Prostate gland (tissue), 2 donors: ENCODE measurements around the gene LRIG2. TPM values are rescaled to one million over a fixed set of nuclear protein-coding genes. Genes with fewer than 3 reads are reported as not detected.

ENCODE experiments used
- DNase-seq: peaks from one replicate; pipeline ENCODE4 v3.0.0-alpha.2; 2019; ENCODE audit warnings: low spot score
- H3K27ac ChIP-seq, 2 donors: fragments of 200-600 bp; sonication (generic); 2 replicates each; pipeline ENCODE4 v1.5.1; 2017 to 2019
- H3K27me3 ChIP-seq: fragments of 200-600 bp; sonication (generic); replicated peaks from 2 replicates; pipeline ENCODE4 v1.5.1; 2019; ENCODE audit not compliant: insufficient read depth
- H3K36me3 ChIP-seq, 2 donors: fragments of 200-600 bp; sonication (generic); 1 replicate in 1 of 2; 2 replicates in 1 of 2; pipeline versions ENCODE4 v1.5.1 to v1.8.1; 2017 to 2019
- H3K4me1 ChIP-seq: fragments of 200-600 bp; sonication (generic); replicated peaks from 2 replicates; pipeline ENCODE4 v1.5.1; 2019
- H3K4me3 ChIP-seq, 2 donors: fragments of 200-600 bp; sonication (generic); 2 replicates each; pipeline ENCODE4 v1.5.1; 2017 to 2019
- H3K9me3 ChIP-seq: fragments of 200-600 bp; sonication (generic); 2 replicates; pipeline ENCODE4 v1.5.1; 2017
- POLR2A ChIP-seq: fragments of 450-650 bp; IDR thresholded peaks from one replicate; pipeline ENCODE4 v1.6.1; 2016; ENCODE audit warnings: antibody characterized with exemption, mild to moderate bottlenecking
- POLR2AphosphoS5 ChIP-seq: sonication (generic); formaldehyde crosslinking; IDR thresholded peaks from one replicate; pipeline ENCODE4 v1.6.1; 2017; ENCODE audit warnings: antibody characterized with exemption
- WGBS: methylation state at CpG from one replicate; pipeline ENCODE4 v1.1.5; 2018; 5-methylcytosine and 5-hydroxymethylcytosine counted together
- intact Hi-C: fragments of 100-400 bp; cut with DNase I; formaldehyde crosslinking; loops from one replicate; pipeline ENCODE4 v1.14.2; 2022
- total RNA-seq, 2 donors: library from RNA; depleted of rRNA; stranded (reverse); fragments of >200 nt; gene quantifications; one replicate each; pipeline ENCODE4 v1.1.0, GENCODE V29; 2016
- TF ChIP-seq, protein P1 (sequence below), 4 experiments: fragments of 200-600 bp in 2 of 4; fragments of 450-650 bp in 2 of 4; sonication (generic) in 2 of 4; IDR thresholded peaks; 1 replicate in 3 of 4; 2 replicates in 1 of 4; pipeline ENCODE4 v1.5.1; 2016 to 2019; ENCODE audit warnings: antibody characterized with exemption in 4 of 4, mild to moderate bottlenecking in 2 of 4, moderate library complexity in 2 of 4

Gene LRIG2
- total RNA-seq, 2 donors from 2014 or later: 20.8 to 26.6 TPM

GRCh38 chr1:113135460-113135859 lies 62.5 kb downstream of the LRIG2 start:
- H3K4me3 ChIP-seq: no peak overlapping the region
- H3K4me1 ChIP-seq: no peaks in the 10 kb centered on the region
- intact Hi-C loops: no loop called here
- no peak for DNase-seq
- no peaks in the 10 kb centered on the region for H3K36me3 ChIP-seq
- WGBS: 61% methylated on average over 1 of the region's 1 CpG
- no peak overlapping the region for H3K27ac ChIP-seq
- no peaks in the 10 kb centered on the region for H3K9me3 ChIP-seq
- TF ChIP-seq POLR2AphosphoS5: no peak
- TF ChIP-seq, protein P1, sequence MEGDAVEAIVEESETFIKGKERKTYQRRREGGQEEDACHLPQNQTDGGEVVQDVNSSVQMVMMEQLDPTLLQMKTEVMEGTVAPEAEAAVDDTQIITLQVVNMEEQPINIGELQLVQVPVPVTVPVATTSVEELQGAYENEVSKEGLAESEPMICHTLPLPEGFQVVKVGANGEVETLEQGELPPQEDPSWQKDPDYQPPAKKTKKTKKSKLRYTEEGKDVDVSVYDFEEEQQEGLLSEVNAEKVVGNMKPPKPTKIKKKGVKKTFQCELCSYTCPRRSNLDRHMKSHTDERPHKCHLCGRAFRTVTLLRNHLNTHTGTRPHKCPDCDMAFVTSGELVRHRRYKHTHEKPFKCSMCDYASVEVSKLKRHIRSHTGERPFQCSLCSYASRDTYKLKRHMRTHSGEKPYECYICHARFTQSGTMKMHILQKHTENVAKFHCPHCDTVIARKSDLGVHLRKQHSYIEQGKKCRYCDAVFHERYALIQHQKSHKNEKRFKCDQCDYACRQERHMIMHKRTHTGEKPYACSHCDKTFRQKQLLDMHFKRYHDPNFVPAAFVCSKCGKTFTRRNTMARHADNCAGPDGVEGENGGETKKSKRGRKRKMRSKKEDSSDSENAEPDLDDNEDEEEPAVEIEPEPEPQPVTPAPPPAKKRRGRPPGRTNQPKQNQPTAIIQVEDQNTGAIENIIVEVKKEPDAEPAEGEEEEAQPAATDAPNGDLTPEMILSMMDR (IDR thresholded peaks at IDR 0.05): no peak
- no peak for TF ChIP-seq POLR2A
- no peaks in the 10 kb centered on the region for H3K27me3 ChIP-seq

- no peak overlapping the region for H3K4me3 ChIP-seq
- H3K4me1 ChIP-seq: no peaks in the 10 kb centered on the region
- intact Hi-C loops: no loop called here
- TF ChIP-seq POLR2A (no peak), POLR2AphosphoS5 (no peak)
- TF ChIP-seq, protein P1 (IDR thresholded peaks at IDR 0.05): no peak
- no peaks in the 10 kb centered on the region for H3K36me3 ChIP-seq
- 15% methylated on average over 1 of the region's 1 CpG for WGBS
- no peaks in the 10 kb centered on the region for H3K9me3 ChIP-seq
- H3K27ac ChIP-seq: no peak overlapping the region
- H3K27me3 ChIP-seq: no peaks in the 10 kb centered on the region
- DNase-seq: no peak
These were observed 63.5 kb downstream of the LRIG2 start for GRCh38 chr1:113136476-113136875.

DNA sequence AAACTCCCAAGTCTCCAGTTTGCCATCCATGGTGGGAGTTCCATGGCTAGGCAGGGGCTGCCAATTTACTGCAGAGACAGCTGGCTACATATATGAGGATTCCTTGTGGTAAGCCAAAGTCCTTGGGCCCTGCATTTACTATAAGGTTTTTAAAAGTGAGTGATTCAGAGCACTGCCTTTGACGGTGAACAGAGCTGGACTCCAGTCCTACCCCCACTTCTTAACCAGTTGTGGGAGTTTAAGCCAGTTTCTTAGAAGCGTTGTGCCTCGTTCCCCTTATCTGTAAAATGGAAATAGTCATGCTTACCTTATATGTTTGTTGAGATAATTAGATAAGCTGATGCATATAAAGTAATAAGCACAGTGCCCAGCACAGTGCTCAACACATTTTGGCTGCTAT lies 64.6 kb downstream of the LRIG2 start:
- no peak for DNase-seq
- no peaks in the 10 kb centered on the region for H3K36me3 ChIP-seq
- WGBS: 80% methylated on average over 3 of the region's 3 CpGs
- intact Hi-C loops: no loop called here
- no peaks in the 10 kb centered on the region for H3K27me3 ChIP-seq
- no peak overlapping the region for H3K27ac ChIP-seq
- H3K4me1 ChIP-seq: no peaks in the 10 kb centered on the region
- no peak overlapping the region for H3K4me3 ChIP-seq
- H3K9me3 ChIP-seq: no peaks in the 10 kb centered on the region
- TF ChIP-seq POLR2AphosphoS5 (no peak), POLR2A (no peak)
- TF ChIP-seq, protein P1 (IDR thresholded peaks at IDR 0.05): no peak

- no peak overlapping the region for H3K27ac ChIP-seq
- H3K27me3 ChIP-seq: no peaks in the 10 kb centered on the region
- no peaks in the 10 kb centered on the region for H3K36me3 ChIP-seq
- TF ChIP-seq, protein P1 (IDR thresholded peaks at IDR 0.05): no peak
- TF ChIP-seq POLR2AphosphoS5 (no peak), POLR2A (no peak)
- intact Hi-C loops: no loop called here
- no peak overlapping the region for H3K4me3 ChIP-seq
- no peak for DNase-seq
- H3K4me1 ChIP-seq: no peaks in the 10 kb centered on the region
- no peaks in the 10 kb centered on the region for H3K9me3 ChIP-seq
These were observed 65.8 kb downstream of the LRIG2 start for GRCh38 chr1:113138778-113139177.

DNA sequence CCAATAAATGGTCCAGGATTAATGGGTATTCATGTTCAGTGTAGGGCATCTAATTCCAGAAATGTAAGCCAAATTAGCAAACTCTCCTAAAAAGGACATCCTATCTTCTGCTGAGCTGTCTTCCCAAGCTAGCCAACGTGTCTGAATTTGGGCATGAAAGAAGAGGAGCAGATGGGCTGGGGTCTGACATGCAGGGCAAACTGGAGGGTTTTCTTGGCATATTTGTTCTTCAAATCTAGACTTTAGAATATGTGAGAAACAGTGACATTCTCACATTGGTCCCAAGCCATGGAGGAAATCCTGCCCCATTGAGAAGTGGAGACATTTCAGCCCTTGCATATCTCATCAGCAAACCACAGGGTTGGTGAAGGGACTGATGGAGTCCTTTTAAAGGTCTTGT lies 67.2 kb downstream of the LRIG2 start:
- intact Hi-C loops: loop anchor here (2.0 to 10.0 kb wide), 3 partner anchors 105 to 765 kb away; partner anchors contain the start of genes AP4B1 and DCLRE1B

More for the DNA sequence above, 67.2 kb downstream of the LRIG2 start:
- Histone ChIP-seq H3K9me3 (no peaks in the 10 kb centered on the region), H3K4me3 (no peak overlapping the region), H3K27ac (no peak overlapping the region), H3K4me1 (no peaks in the 10 kb centered on the region), H3K27me3 (no peaks in the 10 kb centered on the region), H3K36me3 (no peaks in the 10 kb centered on the region)
- TF ChIP-seq, protein P1 (IDR thresholded peaks at IDR 0.05): no peak
- no peak for TF ChIP-seq POLR2AphosphoS5
- TF ChIP-seq POLR2A: no peak
- 100% methylated on average over 1 of the region's 1 CpG for WGBS
- DNase-seq: no peak
